NOMO-1 (cell line): Measurements from ENCODE around the gene SESN3.
"Not testable (repeated sequence)": the region's sequence is repeated elsewhere in the genome, so short reads cannot be mapped to it uniquely, and the experiment has no call there.

ENCODE experiments used
- DNase-seq, 2 experiments: peaks; one replicate each; lab custom pipeline; 2025; ENCODE audit not compliant: unreplicated experiment in 2 of 2; lab: John Stamatoyannopoulos, UW

Gene SESN3

GRCh38 chr11:95252586-95252985, 21.6 kb upstream of the SESN3 start:
- no peak for DNase-seq

GRCh38 chr11:95251896-95252295, 20.9 kb upstream of the SESN3 start:
- DNase-seq = not testable (repeated sequence)

- DNase-seq = no peak
These were observed 17.9 kb upstream of the SESN3 start for GRCh38 chr11:95248666-95249467.

- DNase-seq = no peak
These were observed 16.9 kb upstream of the SESN3 start for GRCh38 chr11:95247883-95248282.

- DNase-seq = no peak
These were observed 16.2 kb upstream of the SESN3 start for GRCh38 chr11:95247127-95247684.

DNA sequence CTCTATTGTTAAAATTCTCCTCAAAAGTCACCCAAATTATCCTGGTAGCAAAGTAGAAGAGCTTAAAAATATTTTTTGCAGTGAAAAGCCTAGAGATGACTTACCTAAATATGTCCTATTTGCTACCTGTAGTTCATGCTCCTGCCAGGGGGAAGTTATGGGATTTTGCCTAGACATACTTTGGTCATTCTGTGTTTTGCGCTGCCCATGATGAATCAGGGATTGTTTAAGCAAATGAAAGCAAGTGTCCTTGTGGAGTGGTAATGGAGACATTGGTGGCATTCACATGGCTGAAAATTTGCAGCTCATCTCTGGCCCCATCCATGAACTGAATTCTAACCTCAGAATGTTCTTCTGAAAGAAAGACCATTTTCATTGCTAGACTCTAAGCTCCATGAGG, 14.6 kb upstream of the SESN3 start:
- DNase-seq = no peak

- DNase-seq = peak; percentile 28 to 43
These were observed 14.0 kb upstream of the SESN3 start for GRCh38 chr11:95245038-95245437.

DNA sequence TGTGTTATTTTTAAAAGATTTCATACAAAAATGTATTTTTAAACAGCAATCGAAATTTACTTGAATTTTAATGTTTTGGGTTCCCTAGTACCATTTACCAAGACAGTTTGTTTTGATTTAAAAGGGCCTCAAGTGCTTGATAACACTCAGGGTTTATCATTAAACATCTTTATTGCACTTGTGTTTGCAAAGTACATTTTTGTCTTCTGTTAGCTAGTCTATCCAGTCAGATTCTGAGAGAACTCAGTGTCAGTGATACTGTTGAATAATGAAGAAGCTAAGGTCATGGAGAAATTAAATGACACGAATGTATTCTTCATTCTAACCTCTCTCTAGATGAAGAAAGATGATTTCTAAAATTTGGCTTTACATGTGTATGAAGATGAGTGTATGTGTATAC, 12.7 kb upstream of the SESN3 start:
- DNase-seq = no peak

DNA sequence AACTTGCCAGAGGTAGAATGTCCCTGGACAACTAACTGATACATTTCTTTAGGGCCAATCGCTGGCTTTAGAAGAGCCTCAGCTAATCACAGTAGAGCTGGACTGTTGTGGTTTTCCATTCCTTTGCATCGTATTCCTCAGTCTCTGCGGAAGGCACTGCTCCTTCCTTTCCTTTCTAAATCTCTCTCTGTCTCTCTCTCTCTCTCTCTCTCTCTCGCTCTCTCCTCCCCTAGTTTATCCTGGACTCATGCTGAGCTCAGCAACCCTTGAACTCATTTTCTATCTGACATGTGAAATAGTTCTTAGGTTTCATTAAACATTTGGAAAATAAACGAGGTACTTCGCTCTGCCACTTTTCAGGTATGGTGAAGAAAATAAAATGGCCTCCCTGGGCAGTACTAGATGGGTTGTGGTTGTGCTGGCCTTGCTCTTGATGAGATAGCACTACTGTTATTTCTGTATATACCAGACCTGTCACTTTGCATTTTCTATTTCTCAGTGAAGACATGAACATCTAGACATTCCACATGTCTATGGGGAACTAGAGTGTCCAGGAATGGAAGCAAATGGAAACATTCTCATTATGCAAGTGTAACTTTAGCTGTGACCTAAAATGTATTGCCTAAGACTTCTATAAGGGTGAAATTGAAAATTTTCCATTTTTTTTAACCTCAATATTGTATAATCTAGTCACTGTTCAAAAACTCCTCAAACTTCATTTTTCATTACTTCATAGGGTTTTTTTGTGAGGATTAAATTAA, 12.0 kb upstream of the SESN3 start:
- no peak for DNase-seq

DNA sequence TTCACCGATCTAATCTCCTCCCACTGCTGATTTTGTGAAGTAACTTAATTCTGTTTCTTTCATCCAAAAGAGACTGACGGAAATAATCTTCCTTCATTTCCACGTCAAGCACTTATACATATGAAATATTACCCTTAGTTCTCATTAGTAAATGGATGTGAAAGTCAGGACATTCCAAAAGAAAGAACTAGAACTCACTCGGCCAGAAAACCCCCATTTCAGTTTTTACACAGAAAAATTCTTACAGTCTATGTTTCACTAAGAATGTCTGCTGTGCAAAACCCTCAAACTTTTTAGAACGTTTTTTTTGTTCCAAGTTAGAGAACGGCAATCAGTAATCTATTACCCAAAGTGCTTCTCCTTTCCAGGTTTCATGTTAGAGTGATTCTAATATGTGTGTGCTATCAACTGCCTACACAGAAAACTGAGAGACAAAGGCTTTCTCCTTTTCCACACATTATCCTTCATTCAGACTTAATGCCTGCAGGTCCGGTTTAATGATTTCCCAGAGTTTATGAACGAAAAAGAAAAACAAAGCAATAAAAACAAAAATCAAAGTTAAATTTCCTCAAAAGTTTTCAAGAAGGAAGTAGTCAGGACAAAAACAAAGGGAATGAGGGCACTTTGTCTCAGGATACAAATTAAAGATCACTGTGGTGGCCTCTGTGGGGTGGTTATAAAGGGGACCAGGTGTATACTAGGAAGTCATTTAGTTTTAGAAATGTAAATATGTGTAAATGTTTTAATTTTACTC, 11.3 kb upstream of the SESN3 start:
- DNase-seq = peak; percentile 17 to 62

GRCh38 chr11:95241681-95242081, 10.7 kb upstream of the SESN3 start:
- DNase-seq = no peak

GRCh38 chr11:95239871-95240649, 9.1 kb upstream of the SESN3 start:
- DNase-seq = no peak

GRCh38 chr11:95232666-95233065, 1.7 kb upstream of the SESN3 start:
- peak; percentile 22 to 71 for DNase-seq

GRCh38 chr11:95231881-95232605, 1.0 kb upstream of the SESN3 start:
- peak; percentile 60 to 71 for DNase-seq

DNA sequence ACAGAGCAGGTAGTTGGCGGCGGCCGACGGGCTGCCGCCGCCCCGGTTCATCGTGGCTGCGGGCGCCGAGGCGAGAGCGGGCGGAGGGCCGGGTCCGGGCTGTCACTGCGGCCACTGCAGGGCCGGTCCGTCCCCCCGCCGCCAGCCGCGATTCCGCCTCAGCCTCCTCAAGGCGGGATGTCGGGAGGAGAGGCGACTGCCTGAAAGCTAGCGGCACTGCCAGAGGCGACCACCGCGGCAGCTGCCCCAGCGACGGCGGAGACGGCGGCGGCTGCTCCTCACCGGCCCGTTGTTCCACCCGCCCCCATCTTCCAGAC, 234 bp downstream of the SESN3 start:
- DNase-seq = no peak

DNA sequence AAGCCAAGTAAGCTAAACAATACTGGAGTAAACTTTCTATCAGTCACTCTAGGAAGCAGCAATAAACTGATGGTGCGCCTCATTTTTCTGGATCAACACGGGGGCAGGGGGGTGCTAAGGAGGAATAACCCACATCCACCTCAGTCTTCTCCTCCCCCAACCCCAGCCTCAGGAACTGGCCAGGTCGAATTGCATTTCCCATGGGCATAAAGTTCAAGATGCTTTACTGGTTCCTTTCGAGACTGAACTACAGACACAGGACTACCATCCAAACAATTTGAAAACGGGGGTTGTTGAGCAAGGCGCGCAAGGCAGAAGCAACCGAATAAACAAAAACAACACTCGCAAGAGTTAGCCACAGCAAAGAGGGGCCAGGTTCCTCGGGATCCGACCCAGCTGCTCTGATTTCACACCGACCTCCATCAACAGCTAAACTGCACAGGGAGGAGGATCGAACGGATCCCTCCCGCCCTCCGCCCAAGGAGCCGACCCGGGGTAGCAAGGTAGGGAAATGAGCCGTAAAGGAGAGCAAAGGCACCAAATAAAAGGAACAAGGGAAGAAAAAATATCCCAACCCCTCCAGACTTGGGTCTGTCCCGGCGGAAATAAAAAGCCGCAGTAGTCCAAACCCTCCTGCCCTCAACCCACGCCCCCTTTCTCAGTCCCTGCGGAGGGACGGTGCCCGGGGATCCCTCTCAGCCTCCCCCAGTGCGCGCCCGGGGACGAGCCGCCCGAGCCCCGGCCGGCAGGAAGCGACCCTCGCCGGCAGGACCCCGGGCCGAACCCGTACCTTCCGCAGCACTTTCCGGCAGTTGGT, 801 bp downstream of the SESN3 start:
- DNase-seq = peak in 1 of 2 experiments; percentile 43

GRCh38 chr11:95229199-95229992, 1.6 kb downstream of the SESN3 start:
- DNase-seq = peak in 1 of 2 experiments; percentile 35

DNA sequence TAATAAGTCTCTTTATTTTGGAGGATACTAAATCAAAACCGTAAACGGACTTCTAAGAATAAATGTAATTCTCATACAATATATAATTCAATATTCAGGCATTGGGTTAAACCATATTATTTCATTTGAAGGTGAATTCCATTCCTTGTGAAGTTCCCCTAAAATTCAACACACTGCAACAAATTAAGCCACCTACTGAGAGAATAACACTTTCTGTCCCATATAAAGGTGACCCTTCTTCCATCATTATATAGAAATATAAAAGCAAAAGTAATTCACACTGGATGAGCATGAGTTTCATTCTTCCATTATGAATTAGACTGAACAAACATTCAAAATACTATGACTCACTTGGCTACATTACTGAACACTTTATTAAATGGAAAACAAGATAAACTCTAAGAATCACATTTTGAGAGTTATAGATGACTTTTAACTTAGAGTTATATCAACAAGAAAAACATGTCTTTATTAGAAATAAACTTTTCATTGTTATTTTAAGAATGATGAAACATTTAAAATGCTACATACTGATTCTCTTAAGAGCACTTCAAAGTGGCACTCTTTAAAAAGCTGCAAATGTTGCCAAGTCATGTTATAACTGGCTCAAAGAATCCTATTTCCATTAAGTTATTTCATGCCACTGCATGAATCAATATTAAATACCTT, 2.8 kb downstream of the SESN3 start:
- no peak for DNase-seq
